NOMO-1 treated with DMSO at 0.1 percent for 48 hours (cell line): ENCODE data around the gene SORBS2.

ENCODE experiments used
- DNase-seq: peaks from one replicate; lab custom pipeline; 2025; ENCODE audit not compliant: unreplicated experiment; lab: John Stamatoyannopoulos, UW

The SORBS2 gene

GRCh38 chr4:185774845-185775680 is 36.9 kb downstream of the SORBS2 start:
- no peak for DNase-seq

- DNase-seq: no peak
Observed at GRCh38 chr4:185774131-185774653, 37.8 kb downstream of the SORBS2 start.

GRCh38 chr4:185773419-185773818 is 38.6 kb downstream of the SORBS2 start:
- no peak for DNase-seq

DNA sequence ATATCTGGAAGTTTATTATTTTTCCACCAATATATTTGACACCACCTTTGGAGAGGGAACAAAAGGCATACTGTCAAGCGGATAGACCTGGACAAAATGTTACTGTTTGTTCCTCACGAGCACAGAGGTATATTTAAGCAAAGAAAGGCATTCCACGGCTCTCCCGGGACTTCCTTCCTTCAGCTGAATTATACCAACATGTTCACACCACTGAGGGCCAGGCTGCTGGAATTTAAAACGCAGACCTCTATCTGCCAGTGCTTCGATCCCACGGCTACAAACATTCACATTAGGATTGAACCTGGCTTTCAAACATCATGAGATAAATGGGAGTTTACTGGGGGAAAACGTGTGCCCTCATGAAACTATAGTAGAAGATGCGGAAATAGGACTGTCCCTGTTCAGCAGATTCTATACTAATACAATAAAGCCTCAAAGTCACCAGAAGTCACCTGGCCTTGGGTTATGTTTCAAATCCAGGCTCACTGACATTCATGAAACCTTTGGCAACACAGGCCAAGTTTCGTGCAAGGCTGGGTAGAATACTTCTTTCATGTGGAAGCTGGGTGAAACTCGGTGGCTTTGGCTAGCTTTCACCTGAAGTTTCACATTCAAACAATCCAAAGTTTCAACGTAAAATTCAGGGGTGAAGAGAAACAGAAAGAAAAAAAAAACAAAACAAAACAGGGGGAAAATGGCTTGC is 39.5 kb downstream of the SORBS2 start:
- no peak for DNase-seq

DNA sequence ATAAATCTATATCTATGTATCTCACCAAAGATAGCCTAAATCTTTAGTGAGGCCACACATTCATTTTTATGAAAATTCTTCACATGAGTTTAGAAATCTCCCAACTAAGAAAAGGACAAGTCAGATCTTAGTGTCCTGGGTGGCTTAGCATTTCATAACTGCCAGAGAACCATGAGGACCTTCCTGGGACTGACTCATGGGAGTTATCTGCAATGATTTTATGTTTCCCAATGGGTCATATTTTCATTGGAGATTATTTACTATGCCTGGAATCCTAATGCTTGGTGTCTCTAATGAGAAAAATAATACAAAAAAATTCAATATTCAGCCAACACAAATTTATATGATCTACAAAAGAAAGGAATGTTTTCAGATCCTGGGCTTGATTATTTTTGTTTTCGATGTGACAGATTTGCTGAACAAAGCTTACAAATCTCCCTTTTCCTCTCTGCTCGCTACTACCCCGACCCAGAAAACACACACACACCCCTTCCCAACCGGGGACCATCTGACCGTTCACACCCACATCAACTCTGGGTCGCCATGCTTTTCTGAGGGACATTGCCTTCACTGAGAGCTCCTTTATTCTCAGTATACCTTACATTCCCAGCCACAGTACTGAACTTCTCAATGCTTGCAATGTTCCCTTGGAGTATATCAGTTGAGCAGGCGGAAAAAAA is 40.1 kb downstream of the SORBS2 start:
- DNase-seq: no peak

DNA sequence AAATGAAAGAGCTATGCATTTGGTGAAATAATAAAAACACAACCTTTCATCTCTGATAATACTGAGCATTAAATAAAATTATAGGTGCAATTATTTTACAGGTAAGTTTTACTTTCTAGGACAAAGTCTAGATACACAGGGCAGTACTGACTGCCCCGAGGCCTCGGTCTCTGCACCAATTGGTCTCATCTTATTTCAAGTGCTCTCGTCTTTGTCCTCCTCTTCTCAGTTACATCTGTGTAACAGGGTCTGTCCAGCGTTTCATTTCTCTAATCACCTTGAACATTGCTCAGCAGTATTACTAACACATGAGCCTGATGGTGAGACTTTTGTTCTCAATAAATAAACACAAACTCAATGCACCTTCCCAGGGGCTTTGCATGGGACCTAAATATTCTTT is 44.5 kb downstream of the SORBS2 start:
- DNase-seq: no peak

DNA sequence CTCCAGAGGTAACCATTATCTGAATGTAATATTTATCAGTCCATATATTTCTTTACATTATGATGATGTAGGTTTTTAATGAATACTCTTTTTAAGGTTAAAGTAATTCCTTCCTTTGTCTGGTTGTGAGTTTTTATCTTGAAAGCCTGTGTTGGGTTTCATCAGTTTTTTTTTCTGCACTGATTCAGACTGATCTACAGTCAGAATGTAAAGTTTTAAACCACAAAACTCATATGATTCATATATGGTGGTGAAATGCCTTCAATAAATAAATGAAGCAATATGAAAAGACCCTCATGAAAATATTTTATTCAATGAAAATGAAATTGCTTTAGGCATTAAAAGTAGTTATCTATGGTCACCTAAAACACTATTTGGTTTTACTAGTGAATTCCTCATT is 47.1 kb downstream of the SORBS2 start:
- DNase-seq: no peak

- no peak for DNase-seq
Observed at GRCh38 chr4:185761352-185762235, 50.4 kb downstream of the SORBS2 start.

GRCh38 chr4:185758807-185759206 is 53.2 kb downstream of the SORBS2 start:
- DNase-seq: no peak

DNA sequence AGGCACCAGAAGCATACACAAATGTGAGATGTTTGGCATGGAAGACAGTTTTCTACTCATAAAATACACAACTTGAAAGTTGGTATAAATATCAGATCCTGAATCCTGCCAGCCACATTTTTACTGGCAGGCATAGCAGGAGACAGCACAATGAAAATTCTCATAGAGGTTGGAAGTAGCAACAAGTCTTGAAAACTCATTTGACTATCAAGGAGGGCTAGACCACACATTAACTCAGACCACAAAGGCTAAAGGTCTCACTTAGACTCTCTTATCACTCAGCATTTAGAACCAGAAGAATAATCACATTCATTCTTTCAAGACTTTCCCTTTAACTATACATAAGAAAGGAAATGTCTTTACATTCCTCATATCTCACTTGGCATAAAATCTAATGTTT is 56.5 kb downstream of the SORBS2 start:
- no peak for DNase-seq

GRCh38 chr4:185754961-185755360 is 57.0 kb downstream of the SORBS2 start:
- no peak for DNase-seq

GRCh38 chr4:185752872-185753271 is 59.1 kb downstream of the SORBS2 start:
- DNase-seq: no peak

- no peak for DNase-seq
Observed at GRCh38 chr4:185749858-185750257, 62.1 kb downstream of the SORBS2 start.

DNA sequence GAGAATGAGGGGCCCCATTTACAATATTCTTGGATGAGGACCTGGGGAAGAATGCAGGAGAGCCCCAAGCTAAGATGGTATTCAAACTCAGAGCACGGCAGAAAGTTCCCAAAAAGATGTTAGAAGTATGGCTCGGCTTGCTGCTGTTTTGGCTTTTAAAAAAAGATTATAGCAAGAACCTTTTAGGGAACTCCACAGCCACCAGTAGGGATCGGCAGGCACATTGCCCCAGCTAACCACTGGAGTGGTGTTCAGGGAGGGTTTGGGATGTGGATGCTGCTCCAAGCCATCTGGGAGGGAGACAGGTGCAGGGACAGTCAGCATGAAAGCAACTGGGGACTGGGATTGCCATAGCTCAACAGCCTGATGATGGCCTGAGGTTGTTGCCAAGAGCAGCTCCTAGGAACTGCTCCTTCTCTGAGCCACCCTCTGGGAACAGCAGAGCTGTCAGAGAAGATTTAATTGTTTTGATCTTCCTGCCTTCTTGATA is 63.0 kb downstream of the SORBS2 start:
- DNase-seq: no peak

- no peak for DNase-seq
Observed at GRCh38 chr4:185745891-185746290, 66.1 kb downstream of the SORBS2 start.

DNA sequence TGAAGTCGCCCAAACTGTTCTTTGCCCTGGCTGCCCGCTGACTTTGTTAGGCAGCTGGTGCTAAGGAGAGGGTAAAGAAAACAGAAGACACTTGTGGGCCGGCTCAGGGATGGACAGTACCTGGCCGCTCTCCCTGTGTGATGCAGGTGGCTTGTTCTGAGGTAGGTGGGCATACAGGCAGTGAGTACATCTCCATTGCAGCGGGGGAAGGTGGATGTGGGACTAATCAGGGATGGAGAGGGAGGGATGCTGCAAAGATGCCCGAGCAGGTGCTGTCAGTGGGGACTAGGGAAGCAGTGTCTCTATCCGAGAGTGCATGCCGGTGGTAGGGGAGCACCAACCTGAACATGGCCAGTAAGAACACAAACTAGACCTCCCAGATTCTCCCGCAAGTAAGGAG is 67.0 kb downstream of the SORBS2 start:
- no peak for DNase-seq

- no peak for DNase-seq
Observed at GRCh38 chr4:185744488-185744862, 67.5 kb downstream of the SORBS2 start.

- DNase-seq: peak; percentile 68
Observed at GRCh38 chr4:185743722-185744487, 68.1 kb downstream of the SORBS2 start.

DNA sequence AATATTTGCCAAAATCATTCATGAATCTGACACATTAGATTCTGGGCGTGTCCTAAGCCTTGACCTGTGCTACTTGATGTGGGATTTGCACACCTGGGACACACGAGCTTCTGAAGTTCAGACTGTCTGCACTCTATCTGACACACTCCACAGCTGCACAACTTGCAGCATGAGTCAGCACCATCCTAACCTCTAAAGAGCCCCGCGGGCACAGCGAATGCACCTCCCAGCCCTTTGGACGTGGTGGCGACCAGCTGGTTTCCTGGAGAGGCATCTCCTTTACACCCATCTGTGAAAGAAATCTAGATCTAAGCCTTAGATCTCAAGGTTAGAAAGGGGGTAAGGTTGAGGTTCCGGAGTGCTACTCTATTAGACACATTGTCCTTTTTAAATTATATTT is 69.2 kb downstream of the SORBS2 start:
- DNase-seq: no peak

DNA sequence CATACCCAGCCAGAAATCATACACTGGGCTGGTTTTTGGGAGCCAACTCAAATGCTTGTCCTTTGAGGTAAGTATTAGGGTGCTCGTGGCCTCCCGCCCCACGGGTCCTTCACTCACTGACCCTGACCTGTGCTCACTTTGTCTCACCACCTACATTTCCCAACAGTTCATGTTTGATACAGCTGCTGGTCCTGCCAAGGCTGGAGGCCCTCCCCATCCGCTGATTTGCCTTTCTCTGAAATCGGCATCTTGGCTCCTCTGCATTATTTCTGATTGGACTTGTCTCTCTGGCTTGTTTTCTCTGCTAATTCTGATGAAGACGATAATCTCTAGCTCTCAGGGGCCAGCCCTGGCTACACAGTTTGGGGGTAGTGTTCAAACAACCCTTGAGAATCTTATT is 70.2 kb downstream of the SORBS2 start:
- DNase-seq: no peak
